Measurements from ENCODE around the gene MYEOV. TPM values are rescaled to one million over a fixed set of nuclear protein-coding genes. Genes with fewer than 3 reads are reported as not detected.

Gene MYEOV
- total and polyA plus RNA-seq, 9 donors: 0.12 to 0.79 (median 0.53) TPM; not detected in 3

GRCh38 chr11:69249311-69250185, 44.4 kb upstream of the MYEOV start:
- WGBS, 3 donors: 26 to 39% (median 30%) methylated on average over 26 to 35 of the region's 35 CpGs
- peak in 1 of 5 donors; percentile 14 for DNase-seq
- Histone ChIP-seq H3K9me3 (no peaks in the 10 kb centered on the region), H3K27ac (no peak overlapping the region), H3K4me3 (no peak overlapping the region), H3K4me1 (ENCODE audit: insufficient read depth) (no peaks in the 10 kb centered on the region), H3K27me3 (no peaks in the 10 kb centered on the region), H3K36me3 (no peaks in the 10 kb centered on the region)
- TF ChIP-seq EP300 (IDR thresholded peaks at IDR 0.05) (no peak), POLR2A (IDR thresholded peaks at IDR 0.05) (no peak), CTCF (IDR thresholded peaks at IDR 0.05) (no peak)
- intact Hi-C loops (cut with DNase I): no loop called here

- H3K27me3 ChIP-seq: no peaks in the 10 kb centered on the region
- H3K27ac ChIP-seq: no peak overlapping the region
- no peak for DNase-seq
- WGBS, 3 donors: 78 to 87% (median 83%) methylated on average over 16 of the region's 16 CpGs
- no peak overlapping the region for H3K4me3 ChIP-seq
- no peaks in the 10 kb centered on the region for H3K4me1 ChIP-seq (ENCODE audit: insufficient read depth)
- H3K36me3 ChIP-seq: no peaks in the 10 kb centered on the region
- TF ChIP-seq EP300 (IDR thresholded peaks at IDR 0.05) (no peak), CTCF (IDR thresholded peaks at IDR 0.05) (no peak), POLR2A (IDR thresholded peaks at IDR 0.05) (no peak)
- H3K9me3 ChIP-seq: no peaks in the 10 kb centered on the region
- intact Hi-C loops (cut with DNase I): no loop called here
Observed at GRCh38 chr11:69250186-69251056, 43.5 kb upstream of the MYEOV start.

GRCh38 chr11:69251057-69251393, 42.9 kb upstream of the MYEOV start:
- TF ChIP-seq CTCF (IDR thresholded peaks at IDR 0.05) (no peak), POLR2A (IDR thresholded peaks at IDR 0.05) (no peak), EP300 (IDR thresholded peaks at IDR 0.05) (no peak)
- H3K4me1 ChIP-seq (ENCODE audit: insufficient read depth): no peaks in the 10 kb centered on the region
- H3K36me3 ChIP-seq: no peaks in the 10 kb centered on the region
- intact Hi-C loops (cut with DNase I): no loop called here
- 79 to 84% (median 83%) methylated on average over 10 of the region's 10 CpGs for WGBS, 3 donors
- no peak overlapping the region for H3K27ac ChIP-seq
- no peak for DNase-seq
- no peak overlapping the region for H3K4me3 ChIP-seq
- H3K9me3 ChIP-seq: no peaks in the 10 kb centered on the region
- no peaks in the 10 kb centered on the region for H3K27me3 ChIP-seq

- Histone ChIP-seq H3K36me3 (no peaks in the 10 kb centered on the region), H3K4me3 (no peak overlapping the region), H3K9me3 (no peaks in the 10 kb centered on the region), H3K27me3 (no peaks in the 10 kb centered on the region), H3K27ac (no peak overlapping the region), H3K4me1 (ENCODE audit: insufficient read depth) (no peaks in the 10 kb centered on the region)
- TF ChIP-seq EP300 (IDR thresholded peaks at IDR 0.05): no peak
- no peak for TF ChIP-seq POLR2A (IDR thresholded peaks at IDR 0.05)
- no peak for TF ChIP-seq CTCF (IDR thresholded peaks at IDR 0.05)
- peak in 1 of 5 donors; percentile 11 for DNase-seq
- intact Hi-C loops (cut with DNase I): no loop called here
- 71 to 76% (median 72%) methylated on average over 31 of the region's 31 CpGs for WGBS, 3 donors
Observed at GRCh38 chr11:69251639-69252489, 42.1 kb upstream of the MYEOV start.
